Breast epithelium (tissue), 4 donors: ENCODE data around the gene JPH3. TPM values are rescaled to one million over a fixed set of nuclear protein-coding genes. Genes with fewer than 3 reads are reported as not detected.

Experiments
- DNase-seq, 2 donors: peaks; one replicate each; pipeline ENCODE4 v3.0.0-alpha.2; 2019; ENCODE audit warnings: low spot score in 2 of 2
- H3K27ac ChIP-seq, 2 donors: fragments of 200-600 bp; sonication (generic) in 1 of 2; one replicate each; pipeline ENCODE4 v1.5.1; 2016 to 2019; ENCODE audit warnings: mild to moderate bottlenecking in 1 of 2
- H3K27me3 ChIP-seq, 2 donors: fragments of 200-600 bp; sonication (generic) in 1 of 2; one replicate each; pipeline versions ENCODE4 v1.5.1 to v1.6.0; 2017 to 2019; ENCODE audit warnings: control low read depth in 1 of 2, mild to moderate bottlenecking in 1 of 2
- H3K36me3 ChIP-seq: fragments of 200-600 bp; one replicate; pipeline ENCODE4 v1.5.1; 2019
- H3K4me1 ChIP-seq, 2 donors: fragments of 200-600 bp; sonication (generic); one replicate each; pipeline ENCODE4 v1.5.1; 2016 to 2019; ENCODE audit warnings: control low read depth in 1 of 2
- H3K4me3 ChIP-seq, 3 donors: fragments of 200-600 bp; sonication (generic); 1 replicate in 2 of 3; 2 replicates in 1 of 3; pipeline ENCODE4 v1.5.1; 2016 to 2019; ENCODE audit warnings: mild to moderate bottlenecking in 3 of 3, moderate library complexity in 2 of 3
- H3K9me3 ChIP-seq, 2 donors: fragments of 200-600 bp; sonication (generic) in 1 of 2; one replicate each; pipeline ENCODE4 v1.5.1; 2016 to 2019; ENCODE audit warnings: control low read depth in 1 of 2
- CTCF ChIP-seq, 3 donors: fragments of 450-650 bp; IDR thresholded peaks; one replicate each; pipeline ENCODE4 v1.5.1; 2016 to 2017; ENCODE audit warnings: antibody characterized with exemption in 3 of 3, mild to moderate bottlenecking in 3 of 3, moderate library complexity in 3 of 3
- POLR2A ChIP-seq: fragments of 450-650 bp; IDR thresholded peaks from one replicate; pipeline ENCODE4 v1.6.1; 2016; ENCODE audit warnings: antibody characterized with exemption, mild to moderate bottlenecking, moderate library complexity
- POLR2AphosphoS5 ChIP-seq, 3 donors: sonication (generic); formaldehyde crosslinking; IDR thresholded peaks; one replicate each; pipeline ENCODE4 v1.6.1; 2017; ENCODE audit warnings: antibody characterized with exemption in 3 of 3
- intact Hi-C: fragments of 100-400 bp; cut with DNase I; formaldehyde crosslinking; loops from one replicate; pipeline ENCODE4 v1.15.1; 2023; ENCODE audit warnings: low total_unique reads
- total RNA-seq, 3 donors: library from RNA; depleted of rRNA; stranded (reverse); fragments of >200 nt; gene quantifications; one replicate each; pipeline ENCODE4 v1.1.0, GENCODE V29; 2016

The JPH3 gene
- total RNA-seq, 3 donors from 2014 or later, result 0.33 TPM; not detected in 2

GRCh38 chr16:87739801-87740200, 137.5 kb downstream of the JPH3 start:
- no peak overlapping the region for H3K27ac ChIP-seq
- no peaks in the 10 kb centered on the region for H3K36me3 ChIP-seq
- intact Hi-C loops, result loop anchor here (2.0 kb wide), 1 partner anchor 49 kb away; no protein-coding TSS in a partner anchor
- no peaks in the 10 kb centered on the region for H3K4me1 ChIP-seq
- DNase-seq, result no peak
- no peak for TF ChIP-seq POLR2A
- no peak for TF ChIP-seq CTCF (IDR thresholded peaks at IDR 0.05)
- no peak for TF ChIP-seq POLR2AphosphoS5 (IDR thresholded peaks at IDR 0.05)
- no peaks in the 10 kb centered on the region for H3K9me3 ChIP-seq
- H3K27me3 ChIP-seq, result no peaks in the 10 kb centered on the region
- H3K4me3 ChIP-seq, result no peak overlapping the region

GRCh38 chr16:87740441-87740840, 138.1 kb downstream of the JPH3 start:
- no peaks in the 10 kb centered on the region for H3K27me3 ChIP-seq
- no peak overlapping the region for H3K4me3 ChIP-seq
- TF ChIP-seq CTCF (IDR thresholded peaks at IDR 0.05), result no peak
- TF ChIP-seq POLR2AphosphoS5 (IDR thresholded peaks at IDR 0.05), result no peak
- TF ChIP-seq POLR2A, result no peak
- DNase-seq, result no peak
- intact Hi-C loops, result loop anchor here (2.0 kb wide), 1 partner anchor 50 kb away; no protein-coding TSS in a partner anchor
- no peaks in the 10 kb centered on the region for H3K9me3 ChIP-seq
- H3K27ac ChIP-seq, result no peak overlapping the region
- H3K36me3 ChIP-seq, result no peaks in the 10 kb centered on the region
- no peaks in the 10 kb centered on the region for H3K4me1 ChIP-seq

- Histone ChIP-seq H3K27me3 (no peaks in the 10 kb centered on the region), H3K27ac (no peak overlapping the region), H3K9me3 (no peaks in the 10 kb centered on the region), H3K4me3 (no peak overlapping the region), H3K36me3 (no peaks in the 10 kb centered on the region), H3K4me1 (no peaks in the 10 kb centered on the region)
- TF ChIP-seq POLR2A, result no peak
- intact Hi-C loops, result loop anchor here (2.0 kb wide), 1 partner anchor 50 kb away; no protein-coding TSS in a partner anchor
- DNase-seq, result no peak
These were observed 138.7 kb downstream of the JPH3 start for GRCh38 chr16:87740909-87741424.

- TF ChIP-seq CTCF (IDR thresholded peaks at IDR 0.05), result no peak
- TF ChIP-seq POLR2A, result no peak
- no peak for TF ChIP-seq POLR2AphosphoS5 (IDR thresholded peaks at IDR 0.05)
- Histone ChIP-seq H3K27me3 (no peaks in the 10 kb centered on the region), H3K27ac (no peak overlapping the region), H3K4me1 (no peaks in the 10 kb centered on the region), H3K4me3 (no peak overlapping the region), H3K36me3 (no peaks in the 10 kb centered on the region), H3K9me3 (no peaks in the 10 kb centered on the region)
- no peak for DNase-seq
- intact Hi-C loops, result loop anchor here (2.0 kb wide), 1 partner anchor 51 kb away; no protein-coding TSS in a partner anchor
These were observed 139.6 kb downstream of the JPH3 start for GRCh38 chr16:87741700-87742415.

- no peaks in the 10 kb centered on the region for H3K36me3 ChIP-seq
- H3K9me3 ChIP-seq, result no peaks in the 10 kb centered on the region
- no peak overlapping the region for H3K4me3 ChIP-seq
- H3K27me3 ChIP-seq, result no peaks in the 10 kb centered on the region
- DNase-seq, result no peak
- no peak overlapping the region for H3K27ac ChIP-seq
- TF ChIP-seq POLR2A (no peak), CTCF (IDR thresholded peaks at IDR 0.05) (no peak), POLR2AphosphoS5 (IDR thresholded peaks at IDR 0.05) (no peak)
- intact Hi-C loops, result no loop called here
- no peaks in the 10 kb centered on the region for H3K4me1 ChIP-seq
These were observed 140.6 kb downstream of the JPH3 start for GRCh38 chr16:87742781-87743490.
